ENCODE data around the gene MYH15. TPM values are rescaled to one million over a fixed set of nuclear protein-coding genes. Genes with fewer than 3 reads are reported as not detected.

The MYH15 gene
- total RNA-seq, 4 donors from 2014 or later = 0.13 TPM; not detected in 3

GRCh38 chr3:108430540-108430939 lies 79.9 kb downstream of the MYH15 start:
- Histone ChIP-seq H3K27me3 (no peaks in the 10 kb centered on the region), H3K9me3 (no peaks in the 10 kb centered on the region), H3K27ac (no peak overlapping the region), H3K36me3 (no peaks in the 10 kb centered on the region), H3K4me3 (no peak overlapping the region), H3K4me1 (no peaks in the 10 kb centered on the region)
- no peak for ATAC-seq
- 91 to 92% methylated on average over 1 of the region's 1 CpG for WGBS, 2 donors (ENCODE audit: low coverage in 1 of 2)
- TF ChIP-seq POLR2AphosphoS5 (IDR thresholded peaks at IDR 0.05) = no peak
- TF ChIP-seq CTCF (IDR thresholded peaks at IDR 0.05) = no peak
- TF ChIP-seq EP300 (IDR thresholded peaks at IDR 0.05) = no peak
- no peak for TF ChIP-seq POLR2A (IDR thresholded peaks at IDR 0.05)

- H3K27ac ChIP-seq = no peak overlapping the region
- ATAC-seq = no peak
- no peak overlapping the region for H3K4me3 ChIP-seq
- no peaks in the 10 kb centered on the region for H3K4me1 ChIP-seq
- no peaks in the 10 kb centered on the region for H3K27me3 ChIP-seq
- H3K9me3 ChIP-seq = no peaks in the 10 kb centered on the region
- H3K36me3 ChIP-seq = no peaks in the 10 kb centered on the region
- WGBS, 2 donors (ENCODE audit: low coverage in 1 of 2) = 32 to 68% methylated on average over 3 of the region's 3 CpGs
- TF ChIP-seq POLR2A (IDR thresholded peaks at IDR 0.05) = no peak
- no peak for TF ChIP-seq CTCF (IDR thresholded peaks at IDR 0.05)
- TF ChIP-seq POLR2AphosphoS5 (IDR thresholded peaks at IDR 0.05) = no peak
- no peak for TF ChIP-seq EP300 (IDR thresholded peaks at IDR 0.05)
Observed at GRCh38 chr3:108428586-108428985, 81.8 kb downstream of the MYH15 start.

- H3K9me3 ChIP-seq = no peaks in the 10 kb centered on the region
- ATAC-seq = no peak
- no peaks in the 10 kb centered on the region for H3K36me3 ChIP-seq
- WGBS, 2 donors (ENCODE audit: low coverage in 1 of 2) = 88% methylated on average over 1 of the region's 2 CpGs; no CpG with 5 or more reads in 1 of the 2 donors
- H3K27me3 ChIP-seq = no peaks in the 10 kb centered on the region
- H3K4me3 ChIP-seq = no peak overlapping the region
- TF ChIP-seq CTCF (IDR thresholded peaks at IDR 0.05) = no peak
- TF ChIP-seq EP300 (IDR thresholded peaks at IDR 0.05) = no peak
- no peak overlapping the region for H3K27ac ChIP-seq
- H3K4me1 ChIP-seq = no peaks in the 10 kb centered on the region
Observed at GRCh38 chr3:108420926-108421325, 89.5 kb downstream of the MYH15 start.

- Histone ChIP-seq H3K27me3 (no peaks in the 10 kb centered on the region), H3K27ac (no peak overlapping the region), H3K4me1 (no peaks in the 10 kb centered on the region), H3K36me3 (no peaks in the 10 kb centered on the region), H3K4me3 (no peak overlapping the region), H3K9me3 (no peaks in the 10 kb centered on the region)
- 90 to 92% methylated on average over 4 of the region's 4 CpGs for WGBS, 2 donors (ENCODE audit: low coverage in 1 of 2)
- no peak for ATAC-seq
- no peak for TF ChIP-seq EP300 (IDR thresholded peaks at IDR 0.05)
- no peak for TF ChIP-seq CTCF (IDR thresholded peaks at IDR 0.05)
- TF ChIP-seq POLR2A (IDR thresholded peaks at IDR 0.05) = no peak
Observed at GRCh38 chr3:108416111-108416869, 94.1 kb downstream of the MYH15 start.

GRCh38 chr3:108415661-108416060 lies 94.7 kb downstream of the MYH15 start:
- H3K4me1 ChIP-seq = no peaks in the 10 kb centered on the region
- H3K9me3 ChIP-seq = no peaks in the 10 kb centered on the region
- H3K27me3 ChIP-seq = no peaks in the 10 kb centered on the region
- TF ChIP-seq POLR2A (IDR thresholded peaks at IDR 0.05) (no peak), EP300 (IDR thresholded peaks at IDR 0.05) (no peak), POLR2AphosphoS5 (IDR thresholded peaks at IDR 0.05) (no peak), CTCF (IDR thresholded peaks at IDR 0.05) (no peak)
- WGBS, 2 donors (ENCODE audit: low coverage in 1 of 2) = 39 to 60% methylated on average over 3 of the region's 3 CpGs
- no peaks in the 10 kb centered on the region for H3K36me3 ChIP-seq
- no peak overlapping the region for H3K4me3 ChIP-seq
- no peak overlapping the region for H3K27ac ChIP-seq
- no peak for ATAC-seq

All from gastroesophageal sphincter (tissue), 4 donors.